RWPE1 (cell line): ENCODE measurements around the gene DBNDD2.
A peak's percentile ranks its signal among the peaks of the same experiment; 100 is the strongest.

Source experiments
- CTCF ChIA-PET: fragments of 350-600 bp; sonication (Branson Sonifier 250); formaldehyde crosslinking; extraction: SDS; loops from one replicate; lab custom pipeline; 2021; lab: Yijun Ruan, JAX
- POLR2A ChIA-PET: fragments of 400-600 bp; formaldehyde crosslinking; extraction: SDS; loops from one replicate; lab custom pipeline; 2020; ENCODE audit warnings: antibody characterized with exemption; ENCODE audit not compliant: low non-redundant PET; lab: Yijun Ruan, JAX
- DNase-seq: peaks from one replicate; pipeline ENCODE4 v3.0.0; 2012; ENCODE audit warnings: low spot score
- H3K27ac ChIP-seq: fragments of 450-650 bp; 2 replicates; pipeline ENCODE4 v1.5.1; 2017
- CTCF ChIP-seq: fragments of 450-650 bp; conservative IDR thresholded peaks from 2 replicates; pipeline ENCODE4 v1.5.1; 2017; ENCODE audit warnings: low read depth, mild to moderate bottlenecking

Gene DBNDD2

GRCh38 chr20:45444050-45444449 is 36.0 kb downstream of the DBNDD2 start:
- POLR2A ChIA-PET = no interaction called here
- CTCF ChIA-PET = interaction anchor here (1.4 to 1.5 kb wide), 3 partner anchors 15 to 125 kb away, joined by 3 to 6 read pairs (median 4); partner anchors contain the start of gene SYS1
- no peak for DNase-seq
- TF ChIP-seq CTCF = no peak
- no peak overlapping the region for H3K27ac ChIP-seq

GRCh38 chr20:45445805-45446562 is 37.9 kb downstream of the DBNDD2 start:
- no peak overlapping the region for H3K27ac ChIP-seq
- DNase-seq = peak; percentile 84
- POLR2A ChIA-PET = no interaction called here
- peak; percentile 62 for TF ChIP-seq CTCF
- CTCF ChIA-PET = interaction anchor here (0.6 to 1.9 kb wide), 6 partner anchors 9 to 134 kb away, joined by 3 to 6 read pairs (median 3); no protein-coding TSS in a partner anchor

GRCh38 chr20:45448270-45448669 is 40.2 kb downstream of the DBNDD2 start:
- DNase-seq = no peak
- TF ChIP-seq CTCF = no peak
- CTCF ChIA-PET = no interaction called here
- H3K27ac ChIP-seq = no peak overlapping the region
- POLR2A ChIA-PET = no interaction called here

- POLR2A ChIA-PET = no interaction called here
- no peak for DNase-seq
- no peak for TF ChIP-seq CTCF
- H3K27ac ChIP-seq = no peak overlapping the region
- CTCF ChIA-PET = interaction anchor here (0.6 to 2.1 kb wide), 10 partner anchors 9 to 428 kb away, joined by 3 to 20 read pairs (median 7); no protein-coding TSS in a partner anchor
These were observed 41.4 kb downstream of the DBNDD2 start for GRCh38 chr20:45449528-45449927.

- no peak for DNase-seq
- POLR2A ChIA-PET = no interaction called here
- TF ChIP-seq CTCF = peak; percentile 37
- CTCF ChIA-PET = interaction anchor here (0.5 to 2.1 kb wide), 12 partner anchors 9 to 1153 kb away, joined by 3 to 20 read pairs (median 6); no protein-coding TSS in a partner anchor
- H3K27ac ChIP-seq = no peak overlapping the region
These were observed 42.2 kb downstream of the DBNDD2 start for GRCh38 chr20:45450097-45450818.

GRCh38 chr20:45452238-45452637 is 44.1 kb downstream of the DBNDD2 start:
- POLR2A ChIA-PET = no interaction called here
- CTCF ChIA-PET = interaction anchor here (0.6 to 2.8 kb wide), 5 partner anchors 13 to 319 kb away, joined by 3 to 14 read pairs (median 4); partner anchors contain the start of gene SYS1
- no peak for TF ChIP-seq CTCF
- no peak for DNase-seq
- H3K27ac ChIP-seq = no peak overlapping the region
